ENCODE measurements around the gene CALN1. TPM values are rescaled to one million over a fixed set of nuclear protein-coding genes. Genes with fewer than 3 reads are reported as not detected.

The CALN1 gene
- polyA plus RNA-seq, 1 donor (not counting 4 experiments of a cell fraction or from before 2014, with no cell fraction given) = not detected

DNA sequence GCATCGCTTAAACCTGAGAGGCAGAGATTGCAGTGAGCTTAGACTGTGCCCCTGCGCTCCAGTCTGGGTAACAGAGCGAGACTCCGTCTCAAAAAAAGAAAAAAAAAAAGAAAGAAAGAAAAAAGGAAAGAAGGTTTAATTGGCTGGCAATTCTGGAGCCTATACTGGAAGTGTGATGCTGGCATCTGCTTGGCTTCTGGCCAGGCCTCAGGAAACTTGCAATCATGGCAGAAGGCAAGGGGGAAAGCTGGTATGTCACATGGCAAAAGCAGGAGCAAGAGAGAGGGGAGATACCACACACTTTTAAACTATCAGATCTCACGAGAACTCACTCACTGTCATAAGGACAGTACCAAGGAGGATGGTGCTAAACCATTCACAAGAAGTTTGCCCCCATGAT lies 190.0 kb downstream of the CALN1 start:
- no peak overlapping the region for H3K4me3 ChIP-seq (ENCODE audit: control insufficient read depth in 2 of 3, extremely low read depth in 1 of 3, insufficient read depth in 2 of 3, low read depth in 1 of 3, low read length in 3 of 3)

GRCh38 chr7:72219500-72219899 lies 192.6 kb downstream of the CALN1 start:
- no peak overlapping the region for H3K9ac ChIP-seq (ENCODE audit: control insufficient read depth, extremely low read depth, insufficient read depth, low read length)
- H3K36me3 ChIP-seq (ENCODE audit: control insufficient read depth in 2 of 2, extremely low read depth in 1 of 2, insufficient read depth in 2 of 2, low read length in 2 of 2) = no peaks in the 10 kb centered on the region
- FAIRE-seq = no peak
- no peaks in the 10 kb centered on the region for H3K9me3 ChIP-seq (ENCODE audit: control insufficient read depth, low read depth, low read length)
- H3K4me2 ChIP-seq (ENCODE audit: control insufficient read depth, extremely low read depth, insufficient read depth, low read depth, low read length) = no peak overlapping the region
- H3K79me2 ChIP-seq (ENCODE audit: control insufficient read depth, insufficient read depth, low read length) = no peaks in the 10 kb centered on the region
- dilution Hi-C loops (cut with MboI; ENCODE audit: extremely low pct_ligation_motif_present, low sequenced_read_pairs) = no loop called here
- H3K4me1 ChIP-seq (ENCODE audit: control insufficient read depth, extremely low read depth, insufficient read depth, low read length) = no peaks in the 10 kb centered on the region
- H3K27me3 ChIP-seq (ENCODE audit: control insufficient read depth, extremely low read depth, insufficient read depth, low read length) = no peaks in the 10 kb centered on the region
- no peak overlapping the region for H3K27ac ChIP-seq (ENCODE audit: control insufficient read depth, insufficient read depth, low read length)
- H3K4me3 ChIP-seq (ENCODE audit: control insufficient read depth in 2 of 3, extremely low read depth in 1 of 3, insufficient read depth in 2 of 3, low read depth in 1 of 3, low read length in 3 of 3) = no peak overlapping the region
- TF ChIP-seq EZH2 (IDR thresholded peaks at IDR 0.05; ENCODE audit: low read length) = no peak
- TF ChIP-seq CTCF (optimal IDR thresholded peaks at IDR 0.05 in 1 of 3, IDR thresholded peaks at IDR 0.05 in 1 of 3, conservative IDR thresholded peaks at IDR 0.05 in 1 of 3; ENCODE audit: extremely low read depth in 1 of 3, insufficient read depth in 2 of 3, low read length in 3 of 3) = no peak
- H4K20me1 ChIP-seq (ENCODE audit: control insufficient read depth, extremely low read depth, insufficient read depth, low read length) = no peaks in the 10 kb centered on the region
- no peaks in the 10 kb centered on the region for H3K9me1 ChIP-seq (ENCODE audit: control insufficient read depth, extremely low read depth, insufficient read depth, low read length)
- DNase-seq (ENCODE audit: low read depth, low spot score) = no peak
- no peak overlapping the region for H2AFZ ChIP-seq (ENCODE audit: control insufficient read depth, low read length)

More for the DNA sequence above, 190.0 kb downstream of the CALN1 start:
- H3K9ac ChIP-seq (ENCODE audit: control insufficient read depth, extremely low read depth, insufficient read depth, low read length) = no peak overlapping the region
- H3K27me3 ChIP-seq (ENCODE audit: control insufficient read depth, extremely low read depth, insufficient read depth, low read length) = no peaks in the 10 kb centered on the region
- no peak overlapping the region for H3K27ac ChIP-seq (ENCODE audit: control insufficient read depth, insufficient read depth, low read length)
- no peak for TF ChIP-seq CTCF (optimal IDR thresholded peaks at IDR 0.05 in 1 of 3, IDR thresholded peaks at IDR 0.05 in 1 of 3, conservative IDR thresholded peaks at IDR 0.05 in 1 of 3; ENCODE audit: extremely low read depth in 1 of 3, insufficient read depth in 2 of 3, low read length in 3 of 3)
- TF ChIP-seq EZH2 (IDR thresholded peaks at IDR 0.05; ENCODE audit: low read length) = no peak
- FAIRE-seq (no peak), DNase-seq (ENCODE audit: low read depth, low spot score) (no peak)
- no peaks in the 10 kb centered on the region for H3K36me3 ChIP-seq (ENCODE audit: control insufficient read depth in 2 of 2, extremely low read depth in 1 of 2, insufficient read depth in 2 of 2, low read length in 2 of 2)
- no peak overlapping the region for H3K4me2 ChIP-seq (ENCODE audit: control insufficient read depth, extremely low read depth, insufficient read depth, low read depth, low read length)
- dilution Hi-C loops (cut with MboI; ENCODE audit: extremely low pct_ligation_motif_present, low sequenced_read_pairs) = no loop called here
- H2AFZ ChIP-seq (ENCODE audit: control insufficient read depth, low read length) = no peak overlapping the region
- no peaks in the 10 kb centered on the region for H4K20me1 ChIP-seq (ENCODE audit: control insufficient read depth, extremely low read depth, insufficient read depth, low read length)
- no peaks in the 10 kb centered on the region for H3K4me1 ChIP-seq (ENCODE audit: control insufficient read depth, extremely low read depth, insufficient read depth, low read length)
- H3K9me1 ChIP-seq (ENCODE audit: control insufficient read depth, extremely low read depth, insufficient read depth, low read length) = no peaks in the 10 kb centered on the region
- no peaks in the 10 kb centered on the region for H3K79me2 ChIP-seq (ENCODE audit: control insufficient read depth, insufficient read depth, low read length)
- H3K9me3 ChIP-seq (ENCODE audit: control insufficient read depth, low read depth, low read length) = peaks cover 3% of the 10 kb centered on the region
